Stomach (tissue), 4 donors: ENCODE results near the gene KRTAP10-1.

Source experiments
- POLR2AphosphoS5 ChIP-seq, 3 donors: sonication (generic); formaldehyde crosslinking; IDR thresholded peaks; one replicate each; pipeline ENCODE4 v1.6.1; 2016; ENCODE audit warnings: antibody characterized with exemption in 3 of 3
- TF ChIP-seq, protein P1 (sequence below), 7 experiments: fragments of 450-650 bp in 4 of 7; fragments of 200-600 bp in 3 of 7; sonication (generic) in 3 of 7; IDR thresholded peaks; one replicate each; pipeline ENCODE4 v1.5.1; 2016 to 2019; ENCODE audit warnings: antibody characterized with exemption in 7 of 7, control low read depth in 2 of 7, mild to moderate bottlenecking in 1 of 7

DNA sequence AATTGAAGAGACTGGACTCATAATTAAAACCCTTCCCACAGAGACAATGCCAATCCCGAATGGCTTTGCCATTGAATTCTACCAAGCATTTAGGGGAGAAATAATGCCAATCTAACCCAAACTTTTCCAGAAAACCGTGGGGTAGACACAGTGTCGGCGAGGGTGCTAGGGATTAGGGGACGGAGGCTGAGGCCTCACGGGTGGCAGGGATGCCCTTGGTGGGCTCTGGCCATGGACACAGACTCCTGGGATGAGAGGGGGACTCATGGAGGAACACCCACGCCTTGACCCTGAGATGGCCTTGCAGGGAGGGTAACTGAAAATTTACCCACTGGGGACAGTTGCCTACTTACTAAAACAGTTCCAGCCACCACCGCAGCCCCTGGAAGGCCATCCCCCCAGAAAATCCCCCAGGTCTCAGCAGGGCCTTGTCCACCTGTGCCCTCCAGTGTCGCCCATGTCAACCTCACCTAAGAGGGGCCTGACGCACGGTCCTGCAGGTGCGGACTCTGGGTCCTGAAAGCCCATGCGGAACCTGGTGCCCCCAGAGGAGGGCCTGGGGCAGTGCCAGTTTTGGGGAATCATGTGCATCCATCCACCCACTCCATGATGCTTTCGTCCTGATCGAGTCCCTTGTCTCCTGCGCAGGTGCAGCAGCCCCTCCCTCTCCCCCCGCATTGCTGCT lies 38.5 kb upstream of the KRTAP10-1 start:
- TF ChIP-seq, protein P1, sequence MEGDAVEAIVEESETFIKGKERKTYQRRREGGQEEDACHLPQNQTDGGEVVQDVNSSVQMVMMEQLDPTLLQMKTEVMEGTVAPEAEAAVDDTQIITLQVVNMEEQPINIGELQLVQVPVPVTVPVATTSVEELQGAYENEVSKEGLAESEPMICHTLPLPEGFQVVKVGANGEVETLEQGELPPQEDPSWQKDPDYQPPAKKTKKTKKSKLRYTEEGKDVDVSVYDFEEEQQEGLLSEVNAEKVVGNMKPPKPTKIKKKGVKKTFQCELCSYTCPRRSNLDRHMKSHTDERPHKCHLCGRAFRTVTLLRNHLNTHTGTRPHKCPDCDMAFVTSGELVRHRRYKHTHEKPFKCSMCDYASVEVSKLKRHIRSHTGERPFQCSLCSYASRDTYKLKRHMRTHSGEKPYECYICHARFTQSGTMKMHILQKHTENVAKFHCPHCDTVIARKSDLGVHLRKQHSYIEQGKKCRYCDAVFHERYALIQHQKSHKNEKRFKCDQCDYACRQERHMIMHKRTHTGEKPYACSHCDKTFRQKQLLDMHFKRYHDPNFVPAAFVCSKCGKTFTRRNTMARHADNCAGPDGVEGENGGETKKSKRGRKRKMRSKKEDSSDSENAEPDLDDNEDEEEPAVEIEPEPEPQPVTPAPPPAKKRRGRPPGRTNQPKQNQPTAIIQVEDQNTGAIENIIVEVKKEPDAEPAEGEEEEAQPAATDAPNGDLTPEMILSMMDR (IDR thresholded peaks at IDR 0.05): no peak
- no peak for TF ChIP-seq POLR2AphosphoS5 (IDR thresholded peaks at IDR 0.05)
